Tibial nerve (tissue), 4 donors: ENCODE results near the gene JADE2.
"Not testable (repeated sequence)": the region's sequence is repeated elsewhere in the genome, so short reads cannot be mapped to it uniquely, and the experiment has no call there.

ENCODE experiments used
- EP300 ChIP-seq, 2 donors: sonication (generic); formaldehyde crosslinking; IDR thresholded peaks; one replicate each; pipeline ENCODE4 v1.6.1; 2017; ENCODE audit warnings: antibody characterized with exemption in 2 of 2, mild to moderate bottlenecking in 1 of 2
- TF ChIP-seq, protein P1 (sequence below), 5 experiments: fragments of 200-600 bp in 3 of 5; fragments of 450-650 bp in 2 of 5; sonication (generic) in 3 of 5; IDR thresholded peaks; one replicate each; pipeline ENCODE4 v1.5.1; 2016 to 2019; ENCODE audit warnings: antibody characterized with exemption in 5 of 5, mild to moderate bottlenecking in 3 of 5, moderate library complexity in 2 of 5

GRCh38 chr5:134556588-134556987 lies 31.1 kb downstream of the JADE2 start:
- TF ChIP-seq, protein P1, sequence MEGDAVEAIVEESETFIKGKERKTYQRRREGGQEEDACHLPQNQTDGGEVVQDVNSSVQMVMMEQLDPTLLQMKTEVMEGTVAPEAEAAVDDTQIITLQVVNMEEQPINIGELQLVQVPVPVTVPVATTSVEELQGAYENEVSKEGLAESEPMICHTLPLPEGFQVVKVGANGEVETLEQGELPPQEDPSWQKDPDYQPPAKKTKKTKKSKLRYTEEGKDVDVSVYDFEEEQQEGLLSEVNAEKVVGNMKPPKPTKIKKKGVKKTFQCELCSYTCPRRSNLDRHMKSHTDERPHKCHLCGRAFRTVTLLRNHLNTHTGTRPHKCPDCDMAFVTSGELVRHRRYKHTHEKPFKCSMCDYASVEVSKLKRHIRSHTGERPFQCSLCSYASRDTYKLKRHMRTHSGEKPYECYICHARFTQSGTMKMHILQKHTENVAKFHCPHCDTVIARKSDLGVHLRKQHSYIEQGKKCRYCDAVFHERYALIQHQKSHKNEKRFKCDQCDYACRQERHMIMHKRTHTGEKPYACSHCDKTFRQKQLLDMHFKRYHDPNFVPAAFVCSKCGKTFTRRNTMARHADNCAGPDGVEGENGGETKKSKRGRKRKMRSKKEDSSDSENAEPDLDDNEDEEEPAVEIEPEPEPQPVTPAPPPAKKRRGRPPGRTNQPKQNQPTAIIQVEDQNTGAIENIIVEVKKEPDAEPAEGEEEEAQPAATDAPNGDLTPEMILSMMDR (IDR thresholded peaks at IDR 0.05) = not testable (repeated sequence)
- TF ChIP-seq EP300 (IDR thresholded peaks at IDR 0.05) = not testable (repeated sequence)
